ENCODE data around the gene OR56B1. TPM values are rescaled to one million over a fixed set of nuclear protein-coding genes. Genes with fewer than 3 reads are reported as not detected.

The OR56B1 gene
- total RNA-seq, 1 donor from 2014 or later = not detected

DNA sequence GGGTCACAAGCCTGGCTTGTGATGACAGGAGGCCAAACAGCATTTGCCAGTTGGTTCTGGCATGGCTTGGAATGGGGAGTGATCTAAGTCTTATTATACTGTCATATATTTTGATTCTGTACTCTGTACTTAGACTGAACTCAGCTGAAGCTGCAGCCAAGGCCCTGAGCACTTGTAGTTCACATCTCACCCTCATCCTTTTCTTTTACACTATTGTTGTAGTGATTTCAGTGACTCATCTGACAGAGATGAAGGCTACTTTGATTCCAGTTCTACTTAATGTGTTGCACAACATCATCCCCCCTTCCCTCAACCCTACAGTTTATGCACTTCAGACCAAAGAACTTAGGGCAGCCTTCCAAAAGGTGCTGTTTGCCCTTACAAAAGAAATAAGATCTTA lies 843 bp downstream of the OR56B1 start:
- Mint-ChIP-seq H3K27me3 (ENCODE audit: low read depth) (peaks cover 28% of the 10 kb centered on the region), H3K4me3 (no peak overlapping the region), H3K36me3 (ENCODE audit: low read depth) (no peaks in the 10 kb centered on the region), H3K4me1 (peaks cover 9% of the 10 kb centered on the region), H3K9me3 (no peaks in the 10 kb centered on the region), H3K27ac (ENCODE audit: unreplicated experiment) (no peak overlapping the region)
- no peak for DNase-seq (ENCODE audit: low read depth, low spot score)
- TF ChIP-seq, protein P1, sequence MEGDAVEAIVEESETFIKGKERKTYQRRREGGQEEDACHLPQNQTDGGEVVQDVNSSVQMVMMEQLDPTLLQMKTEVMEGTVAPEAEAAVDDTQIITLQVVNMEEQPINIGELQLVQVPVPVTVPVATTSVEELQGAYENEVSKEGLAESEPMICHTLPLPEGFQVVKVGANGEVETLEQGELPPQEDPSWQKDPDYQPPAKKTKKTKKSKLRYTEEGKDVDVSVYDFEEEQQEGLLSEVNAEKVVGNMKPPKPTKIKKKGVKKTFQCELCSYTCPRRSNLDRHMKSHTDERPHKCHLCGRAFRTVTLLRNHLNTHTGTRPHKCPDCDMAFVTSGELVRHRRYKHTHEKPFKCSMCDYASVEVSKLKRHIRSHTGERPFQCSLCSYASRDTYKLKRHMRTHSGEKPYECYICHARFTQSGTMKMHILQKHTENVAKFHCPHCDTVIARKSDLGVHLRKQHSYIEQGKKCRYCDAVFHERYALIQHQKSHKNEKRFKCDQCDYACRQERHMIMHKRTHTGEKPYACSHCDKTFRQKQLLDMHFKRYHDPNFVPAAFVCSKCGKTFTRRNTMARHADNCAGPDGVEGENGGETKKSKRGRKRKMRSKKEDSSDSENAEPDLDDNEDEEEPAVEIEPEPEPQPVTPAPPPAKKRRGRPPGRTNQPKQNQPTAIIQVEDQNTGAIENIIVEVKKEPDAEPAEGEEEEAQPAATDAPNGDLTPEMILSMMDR (conservative IDR thresholded peaks at IDR 0.05) = no peak

DNA sequence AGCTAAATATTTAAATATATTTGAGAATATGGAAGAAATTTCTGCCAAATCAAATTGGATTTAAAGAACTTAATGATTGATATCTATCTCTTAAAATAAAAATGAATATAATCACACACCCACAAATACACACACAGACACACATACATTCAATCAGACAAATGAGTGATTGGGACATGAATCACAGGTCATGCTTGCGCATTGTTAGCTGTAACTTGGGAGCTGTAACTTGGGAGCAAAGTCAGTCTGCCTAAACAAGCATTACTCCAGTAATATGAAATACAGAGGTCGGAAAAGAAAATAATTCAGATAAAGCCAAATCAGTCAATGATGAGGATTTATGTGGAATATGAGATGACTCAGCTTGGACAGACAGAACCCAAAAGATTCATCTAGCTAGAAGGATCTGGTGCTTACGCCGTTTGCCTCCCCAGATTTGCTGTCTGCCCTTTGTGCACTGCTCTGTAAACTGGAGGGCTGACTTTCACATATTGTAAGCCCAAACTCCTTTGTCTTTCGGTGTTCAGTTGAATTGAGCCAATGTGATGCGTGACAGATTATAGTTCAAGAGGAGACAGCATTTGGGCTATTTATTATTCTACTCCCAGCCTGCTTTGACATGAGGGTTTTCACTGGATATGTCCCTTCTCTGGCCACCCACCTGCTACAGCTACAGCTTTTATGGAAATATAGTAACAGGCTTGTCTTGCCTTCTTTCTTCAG lies 1.6 kb downstream of the OR56B1 start:
- no peak for DNase-seq (ENCODE audit: low read depth, low spot score)
- Mint-ChIP-seq H3K9me3 (no peaks in the 10 kb centered on the region), H3K27ac (ENCODE audit: unreplicated experiment) (no peak overlapping the region), H3K36me3 (ENCODE audit: low read depth) (no peaks in the 10 kb centered on the region), H3K4me3 (no peak overlapping the region), H3K27me3 (ENCODE audit: low read depth) (peaks cover 33% of the 10 kb centered on the region), H3K4me1 (peaks cover 9% of the 10 kb centered on the region)
- TF ChIP-seq, protein P1 (conservative IDR thresholded peaks at IDR 0.05) = no peak

DNA sequence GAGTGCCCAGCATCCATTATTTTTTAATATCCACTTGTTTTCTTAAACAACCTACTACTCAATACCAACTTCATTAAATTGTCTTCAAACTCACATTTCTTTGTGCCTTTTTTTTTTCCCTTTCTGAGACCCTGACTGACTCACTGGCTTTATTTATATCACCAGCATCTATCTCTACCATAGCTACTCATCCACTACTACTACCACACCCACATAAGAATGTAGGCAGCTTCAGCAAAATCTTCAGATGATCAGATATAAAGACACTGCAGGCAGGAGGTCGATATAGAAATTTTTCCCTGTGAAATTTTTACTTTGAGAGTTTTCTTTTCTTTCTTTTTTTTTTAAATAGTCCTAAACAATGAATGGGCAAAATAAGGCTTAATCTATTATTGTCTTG lies 2.2 kb downstream of the OR56B1 start:
- no peak overlapping the region for H3K4me3 Mint-ChIP-seq

DNA sequence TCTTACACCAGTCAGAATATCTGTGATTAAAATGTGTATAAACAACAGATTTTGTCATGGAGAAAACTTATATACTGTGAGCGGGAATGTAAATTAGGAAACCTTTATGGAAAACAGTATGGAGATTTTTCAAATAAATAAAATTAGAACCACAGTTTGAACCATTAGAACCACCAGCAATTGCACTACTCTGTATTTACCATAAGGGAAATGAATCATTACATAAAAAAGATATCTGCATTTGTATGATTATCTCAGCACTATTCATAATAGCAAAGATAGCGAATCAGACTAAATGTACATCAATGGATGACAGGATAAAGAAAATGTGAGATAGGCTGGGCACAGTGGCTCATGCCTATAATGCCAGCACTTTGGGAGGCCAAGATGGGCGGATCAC lies 10.4 kb downstream of the OR56B1 start:
- H3K27ac Mint-ChIP-seq (ENCODE audit: unreplicated experiment) = no peak overlapping the region
- H3K9me3 Mint-ChIP-seq = no peaks in the 10 kb centered on the region
- no peaks in the 10 kb centered on the region for H3K4me1 Mint-ChIP-seq
- no peaks in the 10 kb centered on the region for H3K36me3 Mint-ChIP-seq (ENCODE audit: low read depth)
- no peak overlapping the region for H3K4me3 Mint-ChIP-seq
- no peak for DNase-seq (ENCODE audit: low read depth, low spot score)
- H3K27me3 Mint-ChIP-seq (ENCODE audit: low read depth) = peaks cover 18% of the 10 kb centered on the region
- TF ChIP-seq, protein P1 (conservative IDR thresholded peaks at IDR 0.05) = no peak

More for the DNA sequence above, 2.2 kb downstream of the OR56B1 start:
- no peak for DNase-seq (ENCODE audit: low read depth, low spot score)
- TF ChIP-seq, protein P1 (conservative IDR thresholded peaks at IDR 0.05) = no peak
- H3K27me3 Mint-ChIP-seq (ENCODE audit: low read depth) = peaks cover 39% of the 10 kb centered on the region
- peaks cover 9% of the 10 kb centered on the region for H3K4me1 Mint-ChIP-seq
- no peak overlapping the region for H3K27ac Mint-ChIP-seq (ENCODE audit: unreplicated experiment)
- H3K36me3 Mint-ChIP-seq (ENCODE audit: low read depth) = no peaks in the 10 kb centered on the region
- H3K9me3 Mint-ChIP-seq = no peaks in the 10 kb centered on the region

DNA sequence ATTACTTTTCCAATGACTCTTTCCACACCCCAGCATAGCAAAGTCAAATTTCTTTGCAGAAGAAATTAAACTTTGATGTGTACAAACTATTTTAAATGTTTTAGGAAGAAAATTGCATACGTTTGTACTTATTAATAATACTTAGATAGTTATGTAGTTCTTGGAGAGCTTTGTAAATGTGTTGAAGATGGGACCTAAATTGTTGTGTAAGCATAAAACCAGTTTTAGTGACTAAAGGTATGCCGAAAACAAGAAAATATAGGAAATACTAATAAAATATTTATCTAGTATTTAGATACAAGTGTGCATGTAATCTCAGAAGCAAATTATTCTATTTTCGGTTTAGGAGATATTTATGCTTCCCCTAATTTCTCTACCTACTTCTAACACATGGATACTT lies 13.6 kb downstream of the OR56B1 start:
- Mint-ChIP-seq H3K36me3 (ENCODE audit: low read depth) (no peaks in the 10 kb centered on the region), H3K9me3 (no peaks in the 10 kb centered on the region), H3K4me1 (no peaks in the 10 kb centered on the region), H3K27me3 (ENCODE audit: low read depth) (no peaks in the 10 kb centered on the region), H3K4me3 (no peak overlapping the region), H3K27ac (ENCODE audit: unreplicated experiment) (no peak overlapping the region)
- no peak for DNase-seq (ENCODE audit: low read depth, low spot score)
- TF ChIP-seq, protein P1 (conservative IDR thresholded peaks at IDR 0.05) = no peak
